ENCODE results near the gene NWD2.

NWD2 gene

DNA sequence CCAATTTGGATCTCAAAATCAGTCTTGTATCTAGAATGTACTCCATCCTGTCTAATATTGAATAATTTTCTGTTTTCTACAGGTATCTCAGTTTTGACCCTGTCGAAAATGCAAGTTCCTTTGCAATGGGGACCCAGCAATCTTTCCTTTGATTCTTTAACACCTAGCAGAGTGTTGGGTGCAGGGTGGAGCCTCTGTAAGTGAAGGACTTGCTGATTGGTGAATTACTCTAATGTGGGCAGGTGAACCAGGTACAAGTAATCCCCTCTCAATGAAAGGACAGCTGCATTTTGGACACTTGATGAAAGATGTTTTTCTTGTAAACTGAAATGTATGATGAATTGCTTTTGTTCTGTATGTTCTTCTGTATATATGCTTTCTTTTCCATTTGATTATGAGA is 54.9 kb downstream of the NWD2 start:
- DNase-seq: no peak

DNA sequence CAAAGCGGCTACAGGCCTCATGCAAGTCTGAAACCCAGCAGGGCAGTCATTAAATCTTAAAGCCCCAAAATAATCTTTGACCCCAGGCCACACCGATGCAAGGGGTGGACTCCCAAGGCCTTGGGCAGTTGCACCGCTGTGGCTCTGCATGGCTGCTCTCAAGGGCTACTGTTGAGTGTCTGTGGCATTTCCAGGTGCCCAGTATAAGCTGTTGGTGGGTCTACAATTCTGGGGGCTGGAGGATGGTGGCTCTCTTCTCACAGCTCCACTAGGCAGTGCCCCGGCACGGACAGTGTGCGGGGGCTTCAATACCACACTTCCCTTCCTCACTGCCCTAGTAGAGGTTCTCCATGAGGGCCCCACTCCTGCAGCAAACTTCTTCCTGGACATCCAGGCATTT is 60.1 kb downstream of the NWD2 start:
- no peak for DNase-seq

DNA sequence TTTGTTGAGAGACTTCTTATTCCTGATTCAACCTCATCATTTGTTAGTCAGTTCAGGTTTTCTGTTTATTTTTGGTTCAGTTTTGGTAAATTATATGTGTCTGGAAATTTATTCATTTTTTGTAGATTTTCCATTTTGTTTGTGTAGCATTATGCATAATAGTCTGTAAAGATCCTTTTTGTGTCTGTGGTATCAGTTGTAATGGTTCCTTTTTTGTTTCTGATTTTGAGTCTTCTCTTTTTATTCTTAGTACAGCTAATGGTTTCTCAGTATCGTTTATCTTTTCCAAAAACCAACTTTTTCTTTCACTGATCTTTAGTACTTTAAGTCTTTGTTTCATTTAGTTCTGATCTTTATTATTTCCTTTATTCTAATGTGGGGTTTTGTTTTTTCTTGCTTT is 61.4 kb downstream of the NWD2 start:
- no peak for DNase-seq

DNA sequence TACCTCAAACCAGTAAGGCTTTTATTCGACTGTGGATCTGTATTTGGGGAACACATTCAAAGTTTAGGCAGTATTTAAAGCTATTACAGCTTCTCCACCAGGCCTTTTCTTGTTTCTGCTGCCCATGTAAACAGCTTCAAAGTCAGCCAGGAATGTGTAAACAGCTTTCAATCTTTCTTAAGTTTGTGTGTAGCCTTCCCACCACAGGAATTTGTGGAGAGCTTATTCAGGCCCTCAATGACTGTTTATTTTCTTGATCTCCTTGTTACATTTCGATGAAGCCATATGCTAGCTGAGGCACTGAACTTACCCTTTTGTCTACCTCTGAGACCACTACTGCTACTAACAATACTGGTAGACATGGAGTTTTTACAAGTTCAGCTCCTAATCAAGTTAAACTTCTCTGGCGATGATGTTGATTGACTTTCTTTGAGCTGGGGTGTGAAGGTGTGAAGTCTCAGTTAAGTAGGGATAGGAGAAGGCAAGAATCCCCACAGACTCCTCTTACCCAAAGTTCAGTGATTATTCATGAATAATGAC is 72.6 kb downstream of the NWD2 start:
- DNase-seq: no peak

DNA sequence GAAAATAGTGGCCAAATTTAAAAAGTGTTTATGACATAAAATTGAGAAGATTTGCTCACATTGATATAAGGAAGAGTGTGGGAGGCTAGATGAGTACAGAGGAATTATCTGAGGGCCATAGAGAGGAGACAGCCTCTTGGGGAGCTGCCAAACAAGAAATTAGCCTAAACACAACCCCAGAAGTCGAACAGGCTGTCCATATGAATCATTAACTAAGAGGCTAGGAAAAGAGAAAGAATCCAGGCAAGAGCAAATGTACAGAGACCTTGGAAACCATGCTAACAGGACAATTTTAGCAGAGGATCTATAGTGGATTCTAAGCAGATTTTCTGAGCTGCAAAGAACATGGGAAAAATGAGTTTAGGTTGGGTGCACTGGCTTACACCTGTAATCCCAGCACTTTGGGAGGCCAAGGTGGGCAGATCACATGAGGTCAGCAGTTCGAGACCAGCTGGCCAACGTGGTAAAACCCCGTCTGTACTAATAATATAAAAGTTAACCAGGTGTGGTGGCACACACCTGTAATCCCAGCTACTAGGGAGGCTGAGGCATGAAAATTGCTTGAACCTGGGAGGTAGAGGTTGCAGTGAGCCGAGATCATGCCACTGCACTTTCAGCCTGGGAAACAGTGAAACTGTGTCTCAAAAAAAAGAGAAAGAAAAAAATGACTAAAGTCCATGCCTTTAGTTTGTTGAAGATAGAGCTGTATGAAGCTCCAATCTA is 76.1 kb downstream of the NWD2 start:
- no peak for DNase-seq

DNA sequence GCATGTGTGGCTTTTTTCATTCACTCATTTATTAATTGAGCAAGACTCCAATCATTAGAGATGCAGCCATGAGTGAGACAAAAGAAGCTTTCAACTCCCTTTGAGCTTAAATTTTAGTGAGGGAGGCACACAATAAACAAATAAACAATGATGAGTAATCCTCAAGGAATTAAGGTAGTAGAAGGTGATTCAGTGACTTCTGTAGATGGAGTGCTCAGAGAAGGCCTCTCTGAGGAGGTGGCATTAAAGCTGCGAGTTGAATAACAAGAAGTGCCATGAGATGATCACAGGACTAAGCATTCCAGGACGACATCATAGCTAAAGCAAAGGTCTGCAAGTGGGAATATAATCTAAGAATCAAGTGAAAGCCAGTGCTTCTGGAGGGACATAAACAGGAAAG is 77.6 kb downstream of the NWD2 start:
- no peak for DNase-seq

DNA sequence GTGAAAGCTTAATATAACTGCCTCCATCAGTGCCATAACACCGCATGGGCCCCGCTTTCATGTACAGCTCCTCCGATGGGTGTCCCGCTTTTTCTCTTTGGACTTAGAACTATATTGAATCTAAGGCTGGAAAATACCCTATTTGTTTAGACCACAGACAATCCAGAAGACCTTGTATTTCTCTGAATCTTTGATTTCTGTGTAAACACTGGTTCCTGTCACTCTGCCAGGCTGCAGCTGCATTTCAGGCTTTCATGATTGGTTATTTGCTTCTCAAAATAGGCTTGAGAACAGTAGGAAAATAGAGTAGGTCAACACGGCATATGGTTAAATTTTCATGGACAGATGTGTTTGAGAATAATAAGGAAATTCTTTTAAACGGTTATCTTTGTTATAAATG is 80.0 kb downstream of the NWD2 start:
- no peak for DNase-seq

DNA sequence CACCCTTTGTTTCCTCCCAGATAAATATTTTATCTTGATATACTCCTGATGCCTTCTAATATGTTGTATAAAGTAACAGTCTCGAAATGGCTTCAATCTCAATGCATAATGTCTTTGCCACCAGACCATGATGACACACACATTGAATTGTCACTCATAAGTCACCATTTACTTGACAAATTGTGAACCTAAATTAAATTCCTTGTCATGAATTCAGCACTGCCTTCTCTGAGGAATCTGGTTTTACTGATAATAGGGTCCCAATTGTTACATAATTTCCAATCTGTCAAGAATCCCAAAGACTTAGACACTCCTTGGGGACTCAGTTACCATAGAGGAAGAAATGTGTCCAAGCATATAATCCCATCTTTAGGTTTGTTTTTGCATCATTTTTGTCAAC is 82.3 kb downstream of the NWD2 start:
- DNase-seq: no peak

DNA sequence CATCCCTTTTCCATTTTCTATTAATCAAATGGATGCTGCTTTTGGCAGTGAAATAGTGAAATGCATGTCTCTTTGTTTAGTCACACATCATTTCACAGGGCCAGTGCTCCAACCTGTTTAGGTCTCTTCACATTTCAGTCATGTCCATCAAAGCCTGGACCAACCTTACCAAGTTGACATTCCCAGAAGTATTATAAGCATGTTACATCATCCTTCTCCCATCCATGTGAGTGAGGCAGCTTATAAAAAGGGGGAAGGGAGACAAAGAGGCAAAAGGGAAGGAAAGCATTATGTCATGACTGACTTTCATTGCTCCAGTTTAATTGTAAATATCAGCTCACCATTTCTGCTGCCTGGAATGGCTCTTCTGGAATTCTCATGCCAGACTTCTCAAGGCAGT is 94.4 kb downstream of the NWD2 start:
- no peak for DNase-seq

DNA sequence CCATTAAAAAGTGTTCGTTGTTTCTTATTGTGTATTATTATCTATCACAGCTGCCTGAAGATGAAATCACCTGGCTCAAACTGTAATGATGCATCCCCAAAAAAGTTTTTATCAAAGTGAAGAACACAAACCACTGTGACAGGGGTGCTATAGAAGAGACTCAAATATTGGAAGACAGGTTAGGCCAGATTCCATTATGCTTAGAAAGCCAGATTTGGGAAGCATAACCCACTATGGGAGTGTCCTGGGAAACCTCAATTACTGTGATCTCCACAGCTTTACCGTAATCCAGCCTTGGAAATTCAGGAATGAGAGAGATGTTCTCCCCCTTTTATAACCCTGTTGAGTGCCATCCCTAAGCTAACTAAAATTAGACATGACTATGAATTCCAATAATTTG is 114.2 kb downstream of the NWD2 start:
- DNase-seq: no peak

DNA sequence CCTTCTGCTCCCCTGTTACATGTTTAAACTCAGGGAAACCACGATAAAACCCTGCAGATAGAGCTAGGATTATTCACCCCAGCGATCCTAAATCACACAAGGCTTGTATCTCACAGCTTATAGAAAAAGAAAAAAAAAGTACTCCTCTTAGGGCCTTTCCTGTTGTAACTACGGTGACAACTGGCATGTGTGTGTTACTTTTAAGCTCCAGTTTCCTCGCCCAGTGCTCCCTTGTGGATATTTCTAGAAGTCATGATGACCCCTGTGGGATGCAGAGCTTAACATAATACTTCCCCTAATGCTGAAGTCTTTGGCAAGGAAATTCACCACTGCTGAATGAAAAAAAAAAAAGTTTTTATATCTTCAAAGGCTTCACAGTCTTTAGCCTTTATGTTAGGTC is 114.7 kb downstream of the NWD2 start:
- DNase-seq: no peak

DNA sequence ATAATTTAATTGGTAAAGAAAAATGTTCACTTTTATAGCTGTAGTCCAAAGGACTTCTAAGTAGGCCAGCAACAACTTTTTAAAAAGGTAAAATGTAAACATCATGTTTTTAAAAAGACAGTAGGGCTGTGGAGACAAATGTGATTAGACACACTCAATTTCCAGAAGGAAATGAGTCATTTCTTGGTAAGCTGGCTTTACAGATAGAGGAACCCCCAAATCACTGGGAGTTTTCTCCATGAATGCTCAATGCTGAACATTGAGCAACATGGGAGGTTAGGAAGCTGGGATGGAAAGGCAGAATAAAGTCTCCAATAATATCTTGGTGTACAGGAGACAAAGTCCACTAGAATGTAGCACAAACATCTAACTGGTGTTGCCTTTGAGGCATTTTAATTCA is 121.3 kb downstream of the NWD2 start:
- DNase-seq: no peak

DNA sequence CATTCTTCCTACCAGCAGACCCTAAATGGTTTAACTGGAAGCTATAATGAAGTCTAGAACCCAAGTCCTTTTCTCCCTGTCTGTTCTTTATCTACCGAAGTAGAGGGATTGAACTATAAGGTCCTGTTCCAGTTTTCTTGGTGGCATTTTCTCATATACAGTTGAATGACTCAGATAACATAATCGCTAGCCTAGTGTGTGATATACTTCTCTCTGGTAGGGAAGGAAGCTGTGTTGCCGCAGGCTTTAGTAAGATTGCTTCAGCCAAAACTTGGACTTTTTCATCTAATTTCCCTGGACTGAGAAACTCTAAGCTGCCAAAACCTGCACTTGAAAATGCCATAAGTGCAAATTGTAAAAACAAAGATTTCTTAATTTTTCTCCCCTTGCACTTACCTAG is 123.4 kb downstream of the NWD2 start:
- no peak for DNase-seq

DNA sequence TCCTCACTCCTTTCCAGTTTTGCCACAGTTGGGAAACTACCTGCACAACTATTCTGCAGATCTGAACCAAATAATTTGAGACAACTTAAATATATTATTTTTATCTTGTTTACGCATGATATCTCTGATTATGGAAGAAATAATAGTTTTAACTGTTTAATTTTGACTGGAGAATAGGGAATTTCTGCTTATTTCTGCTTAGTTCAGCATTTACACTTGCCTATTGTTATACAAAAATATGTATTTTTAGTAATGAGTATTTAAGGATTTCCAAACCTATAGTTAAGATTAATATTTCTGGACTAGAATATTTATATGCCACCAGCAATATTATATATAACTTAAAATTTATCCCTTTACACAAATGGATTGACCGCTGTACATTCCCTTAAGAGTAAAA is 125.5 kb downstream of the NWD2 start:
- no peak for DNase-seq

DNA sequence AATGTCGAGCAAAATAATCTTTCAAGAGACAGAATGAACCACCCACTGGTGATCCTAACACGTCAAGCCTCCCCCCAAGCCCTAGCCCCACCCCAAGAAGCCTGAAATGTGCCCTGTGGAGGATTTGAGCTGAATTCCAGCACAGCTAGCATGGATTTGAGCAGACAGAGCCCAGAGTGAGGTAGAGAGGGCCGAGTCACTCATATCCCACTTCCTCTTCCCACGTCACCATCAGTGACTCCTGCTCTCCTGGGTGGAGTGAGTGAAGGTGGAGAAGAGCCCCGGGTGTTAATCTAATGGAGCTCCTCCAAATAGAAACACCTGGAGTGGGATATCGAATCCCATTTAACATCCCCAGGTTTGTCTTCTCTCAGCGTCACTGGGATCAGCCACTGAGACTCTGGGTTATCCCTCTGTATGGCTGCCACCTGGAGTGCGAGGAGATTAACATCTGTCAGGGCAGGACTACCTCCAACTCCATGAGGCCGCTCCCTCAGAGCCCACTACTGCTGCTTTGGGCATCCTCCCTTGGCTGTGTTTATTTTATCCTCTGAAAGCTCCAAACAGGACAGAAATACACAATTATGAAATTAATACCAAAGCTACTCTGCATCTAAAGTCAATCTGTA is 136.6 kb downstream of the NWD2 start:
- DNase-seq: no peak

DNA sequence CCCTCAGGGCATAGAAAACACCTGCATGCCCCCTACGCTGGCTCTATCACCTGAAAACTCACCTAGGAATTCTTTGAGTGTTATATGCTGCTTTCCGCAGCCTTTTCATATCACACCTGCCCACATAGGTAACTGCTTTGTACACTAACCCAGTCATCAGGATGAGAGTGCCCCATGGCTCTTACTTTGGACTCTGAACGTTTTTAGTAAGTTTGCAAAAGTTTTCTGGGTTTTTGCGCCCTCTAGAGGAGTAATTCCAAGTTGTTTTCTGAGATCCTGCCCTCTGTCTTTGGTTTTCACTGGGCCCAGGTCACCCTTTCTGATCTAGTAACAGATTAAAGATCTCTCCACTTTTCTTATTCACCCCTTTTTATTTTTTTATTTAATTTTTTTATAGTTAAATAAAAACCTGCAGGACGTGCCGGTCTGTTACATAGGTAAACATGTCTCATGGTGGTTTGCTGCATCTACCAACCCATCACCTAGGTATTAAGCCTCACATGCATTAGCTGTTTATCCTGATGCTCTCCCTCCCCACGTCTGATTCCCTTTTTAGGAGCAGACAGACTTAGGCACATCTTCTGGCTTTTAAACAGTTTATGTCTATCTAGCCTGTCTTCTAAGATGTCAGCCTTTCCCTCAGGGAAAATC is 139.2 kb downstream of the NWD2 start:
- DNase-seq: peak; percentile 55

DNA sequence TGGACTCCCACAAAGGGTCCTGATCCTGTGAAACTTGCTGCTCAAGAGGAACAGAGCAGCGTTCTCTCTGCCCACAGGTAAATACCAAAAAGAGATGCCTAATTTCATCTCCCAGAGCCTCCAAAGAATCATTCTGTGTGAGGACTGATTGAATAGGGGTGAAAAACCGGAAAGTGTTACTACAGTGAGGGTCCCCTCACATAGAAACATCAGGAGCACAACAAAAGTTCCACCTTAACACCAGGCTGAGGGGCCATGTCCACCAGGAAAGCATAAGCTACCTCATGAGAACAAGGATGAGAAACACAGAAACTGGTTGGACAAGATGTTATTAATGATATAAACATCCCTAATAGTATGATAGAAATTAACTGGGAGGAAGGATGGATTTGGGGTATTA is 140.9 kb downstream of the NWD2 start:
- DNase-seq: no peak

DNA sequence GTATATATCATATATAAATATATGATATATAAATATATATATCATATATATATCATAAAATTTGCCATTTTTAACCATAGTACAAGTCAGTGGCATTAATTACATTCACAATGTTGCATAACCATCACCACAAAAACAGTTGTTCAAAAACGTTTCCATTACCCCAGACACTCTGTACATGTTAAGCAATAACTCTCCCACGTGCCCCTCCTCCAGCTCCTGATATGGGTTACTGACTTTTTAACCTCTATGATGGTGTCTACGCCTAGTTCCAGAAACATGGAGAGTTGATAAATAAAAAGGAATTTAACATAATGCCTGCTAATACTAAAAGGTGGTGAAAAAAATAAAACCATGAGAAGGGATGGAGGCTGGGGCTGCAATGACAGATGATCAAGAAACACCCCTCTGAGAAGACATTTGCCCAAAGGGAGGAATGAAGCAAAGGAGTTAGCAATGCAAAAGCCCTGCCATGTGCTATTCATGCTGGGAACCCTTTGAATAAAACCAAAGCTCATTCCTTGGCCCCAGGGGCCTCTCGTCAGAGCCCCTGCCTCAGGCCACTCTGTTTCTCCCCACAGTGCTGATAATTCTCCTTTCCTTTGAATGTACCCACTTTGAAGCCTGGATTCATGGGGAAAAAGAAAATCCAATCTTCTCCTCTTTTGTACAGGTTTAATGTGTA is 144.3 kb downstream of the NWD2 start:
- no peak for DNase-seq

DNA sequence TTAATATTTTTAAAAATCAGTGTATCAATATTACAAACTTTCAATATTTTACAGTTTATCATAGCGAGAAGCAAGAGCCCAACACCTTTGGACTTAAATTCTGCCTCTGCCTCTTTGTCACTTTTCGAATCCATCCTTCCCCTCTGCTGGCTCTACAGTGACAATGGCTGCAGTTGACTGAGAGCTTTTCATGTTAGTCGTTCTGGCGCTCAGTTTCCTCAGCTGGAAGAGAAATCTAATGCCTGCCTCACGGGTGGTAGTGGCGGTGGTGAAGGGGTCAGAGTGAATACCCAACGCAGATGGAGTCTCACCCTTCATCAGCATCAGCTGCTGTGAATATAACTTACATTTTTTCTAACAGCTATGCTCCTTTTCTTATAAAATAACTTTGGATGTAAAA is 144.8 kb downstream of the NWD2 start:
- DNase-seq: no peak

DNA sequence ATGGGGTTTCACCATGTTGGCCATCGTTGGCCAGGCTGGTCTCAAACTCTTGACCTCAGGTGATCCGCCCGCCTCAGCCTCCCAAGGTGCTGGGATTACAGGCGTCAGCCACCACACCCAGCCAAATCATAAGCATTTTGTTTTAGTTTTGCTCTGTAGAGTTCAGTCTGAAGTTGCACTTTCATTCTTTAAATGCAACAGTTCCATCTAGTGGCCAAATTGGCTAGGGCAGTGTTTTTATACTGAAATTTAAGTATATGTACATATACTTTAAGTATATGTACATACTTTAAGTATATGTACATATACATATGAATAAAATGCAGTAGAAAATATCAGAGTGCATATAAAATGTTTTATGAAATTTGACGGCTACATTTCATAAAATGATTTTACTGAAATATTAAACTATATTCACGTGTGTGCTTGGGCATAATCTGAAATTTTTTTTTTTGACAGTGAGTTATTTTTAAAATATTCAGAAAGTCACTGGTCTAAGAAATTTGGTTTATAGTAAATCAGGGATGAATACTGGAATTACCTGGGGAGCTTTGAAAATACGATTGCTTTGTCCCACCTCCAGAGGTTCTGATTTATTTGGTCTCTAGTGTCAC is 145.5 kb downstream of the NWD2 start:
- DNase-seq: peak; percentile 61

DNA sequence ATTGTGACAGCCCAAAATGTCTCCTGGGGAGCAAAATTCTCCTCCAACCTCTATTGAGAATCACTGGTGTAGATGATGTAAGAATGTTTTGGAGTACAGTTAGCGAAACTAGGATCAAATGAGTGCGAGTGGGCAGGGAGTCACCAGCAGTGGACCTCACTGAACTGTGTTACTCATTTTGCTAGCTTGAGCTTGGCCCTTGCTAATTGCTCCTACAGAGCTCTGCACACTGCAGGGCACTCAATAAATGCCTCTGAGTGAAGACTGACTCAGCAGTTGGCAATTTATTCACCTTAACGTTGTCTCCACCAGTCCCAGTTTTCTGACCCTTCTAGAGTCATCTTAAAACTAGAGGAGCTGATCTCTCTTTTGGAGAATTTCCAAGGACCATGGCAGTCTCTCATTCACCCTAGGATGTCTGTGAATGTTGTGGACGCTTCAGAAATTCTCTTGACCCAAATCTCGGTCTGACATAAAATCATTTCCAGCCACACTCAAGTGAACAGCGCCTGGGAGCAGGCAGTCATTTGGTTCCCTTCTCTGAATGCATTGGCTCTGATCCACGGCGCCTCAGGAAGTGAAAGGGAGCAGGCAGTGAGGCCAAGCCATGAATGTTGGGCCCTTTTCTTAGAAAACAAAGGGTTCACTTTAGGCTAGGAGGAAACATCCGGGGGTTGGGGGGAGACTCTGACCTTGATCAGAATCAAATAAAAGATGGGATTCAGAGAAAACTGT is 148.1 kb downstream of the NWD2 start:
- no peak for DNase-seq

DNA sequence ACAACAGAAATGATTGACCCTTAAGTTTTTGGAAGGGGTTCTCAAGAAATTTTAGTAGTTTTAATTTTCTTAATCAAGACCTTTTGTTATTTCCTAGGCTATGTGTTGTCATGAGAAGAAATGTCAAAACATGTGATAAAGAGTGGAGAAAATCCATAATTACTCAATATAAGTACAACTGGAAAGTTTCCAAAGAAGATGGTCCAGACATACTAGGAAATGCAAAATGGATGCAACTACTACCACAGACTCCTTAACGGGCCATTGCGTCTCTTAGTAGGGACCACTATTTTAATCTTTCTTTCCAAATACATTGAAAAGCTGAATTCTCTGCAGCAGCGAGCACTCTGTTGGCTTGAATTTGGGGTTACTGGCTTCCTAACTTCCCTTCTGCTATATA is 148.8 kb downstream of the NWD2 start:
- no peak for DNase-seq

DNA sequence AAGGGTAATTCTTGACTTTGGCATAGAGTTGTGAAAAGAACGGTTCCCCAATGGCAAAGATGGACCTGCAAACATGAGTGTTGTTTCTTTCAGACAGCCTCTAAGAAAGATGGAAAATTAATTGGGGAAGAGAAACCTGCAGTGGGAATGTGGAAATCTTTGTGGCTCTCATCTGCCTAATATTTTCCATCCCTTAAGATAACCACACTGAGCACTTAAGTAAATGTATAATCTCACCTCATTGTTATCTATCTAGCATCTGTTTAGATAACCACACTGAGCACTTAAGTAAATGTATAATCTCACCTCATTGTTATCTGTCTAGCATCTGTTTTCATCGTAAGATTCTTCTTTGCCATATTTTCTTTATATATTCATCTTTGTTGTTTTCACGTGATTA is 149.3 kb downstream of the NWD2 start:
- DNase-seq: no peak

Data from activated CD4-positive, alpha-beta T cell treated with anti-CD3 and anti-CD28 coated beads, Interleukin-2, Interleukin-6, amounts not matched to agents 100 ng/mL and 50 ng/mL, durations not matched to agents 16 hours and 8 hours (primary cell).